HAP-1 (cell line): ENCODE results near the gene YIF1A.

Experiments
- DNase-seq, 2 experiments: peaks; one replicate each; pipeline ENCODE4 v3.0.0-alpha.2; 2016 to 2020; ENCODE audit warnings: low spot score in 2 of 2
- H3K27me3 ChIP-seq: fragments of 250-450 bp; sonication (Bioruptor Pico); 2 replicates; pipeline ENCODE4 v1.5.1; 2020; ENCODE audit warnings: low read depth, mild to moderate bottlenecking, moderate library complexity
- H3K36me3 ChIP-seq: fragments of 250-450 bp; sonication (Bioruptor Pico); replicated peaks from 2 replicates; pipeline ENCODE4 v1.5.1; 2020; ENCODE audit warnings: mild to moderate bottlenecking
- H3K4me1 ChIP-seq: fragments of 250-450 bp; sonication (Bioruptor Pico); 2 replicates; pipeline ENCODE4 v1.5.1; 2020; ENCODE audit warnings: mild to moderate bottlenecking
- H3K4me3 ChIP-seq: fragments of 250-450 bp; sonication (Bioruptor Pico); 2 replicates; pipeline ENCODE4 v1.5.1; 2020; ENCODE audit warnings: mild to moderate bottlenecking, moderate library complexity
- H3K9me3 ChIP-seq: fragments of 250-450 bp; sonication (Bioruptor Pico); 2 replicates; pipeline ENCODE4 v1.5.1; 2020; ENCODE audit warnings: mild to moderate bottlenecking, moderate library complexity
- in situ Hi-C: fragments of 300-500 bp; cut with MboI; formaldehyde crosslinking; loops from 3 replicates; pipeline ENCODE4 v1.14.3; 2020; ENCODE audit warnings: low sequenced_read_pairs, inconsistent platforms, mixed read lengths

The YIF1A gene

GRCh38 chr11:66288671-66289547 is at the start of gene YIF1A:
TSS of gene YIF1A (minus strand) at chr11:66289143. CDS start at chr11:66288985, 158 bp downstream.
- no peaks in the 10 kb centered on the region for H3K9me3 ChIP-seq
- H3K4me3 ChIP-seq = peak within 1 kb of the TSS; percentile 71
- peaks cover 11% of the 10 kb centered on the region for H3K36me3 ChIP-seq
- H3K4me1 ChIP-seq = peaks cover 9% of the 10 kb centered on the region
- in situ Hi-C loops = no loop called here
- H3K27me3 ChIP-seq = peaks cover 29% of the 10 kb centered on the region
- peak; percentile 99 for DNase-seq

- in situ Hi-C loops = no loop called here
- Histone ChIP-seq H3K27me3 (no peaks in the 10 kb centered on the region), H3K36me3 (peaks cover 14% of the 10 kb centered on the region), H3K4me1 (no peaks in the 10 kb centered on the region), H3K4me3 (no peak overlapping the region), H3K9me3 (no peaks in the 10 kb centered on the region)
- DNase-seq = no peak
Observed at GRCh38 chr11:66337103-66337899, 48.4 kb upstream of the YIF1A start.

- peaks cover 10% of the 10 kb centered on the region for H3K36me3 ChIP-seq
- peak; percentile 7 to 37 for DNase-seq
- no peak within 1 kb of the TSS for H3K4me3 ChIP-seq
- no peaks in the 10 kb centered on the region for H3K27me3 ChIP-seq
- H3K9me3 ChIP-seq = no peaks in the 10 kb centered on the region
- H3K4me1 ChIP-seq = no peaks in the 10 kb centered on the region
- in situ Hi-C loops = no loop called here
Observed at GRCh38 chr11:66336234-66337102, 47.5 kb upstream of the YIF1A start, which contains the start of gene RIN1. TSS of gene RIN1 (minus strand) at chr11:66336434. CDS start at chr11:66336402, 32 bp downstream.

- DNase-seq = no peak
- Histone ChIP-seq H3K4me3 (no peak overlapping the region), H3K9me3 (no peaks in the 10 kb centered on the region), H3K27me3 (no peaks in the 10 kb centered on the region), H3K4me1 (no peaks in the 10 kb centered on the region), H3K36me3 (peaks cover 5% of the 10 kb centered on the region)
- in situ Hi-C loops = no loop called here
Observed at GRCh38 chr11:66335531-66336233, 46.7 kb upstream of the YIF1A start.

GRCh38 chr11:66334605-66335442 is 45.9 kb upstream of the YIF1A start:
- DNase-seq = no peak
- H3K4me3 ChIP-seq = no peak overlapping the region
- in situ Hi-C loops = no loop called here
- no peaks in the 10 kb centered on the region for H3K27me3 ChIP-seq
- no peaks in the 10 kb centered on the region for H3K9me3 ChIP-seq
- no peaks in the 10 kb centered on the region; the same call in none of the 2 replicates for H3K36me3 ChIP-seq
- no peaks in the 10 kb centered on the region for H3K4me1 ChIP-seq

GRCh38 chr11:66333896-66334604 is 45.1 kb upstream of the YIF1A start:
- no peaks in the 10 kb centered on the region for H3K9me3 ChIP-seq
- no peaks in the 10 kb centered on the region; the same call in none of the 2 replicates for H3K36me3 ChIP-seq
- no peak overlapping the region for H3K4me3 ChIP-seq
- in situ Hi-C loops = no loop called here
- DNase-seq = no peak
- no peaks in the 10 kb centered on the region for H3K4me1 ChIP-seq
- no peaks in the 10 kb centered on the region for H3K27me3 ChIP-seq

GRCh38 chr11:66333220-66333877 is 44.4 kb upstream of the YIF1A start:
- DNase-seq = no peak
- no peaks in the 10 kb centered on the region for H3K9me3 ChIP-seq
- H3K27me3 ChIP-seq = no peaks in the 10 kb centered on the region
- no peaks in the 10 kb centered on the region; the same call in 1 of the 2 replicates for H3K36me3 ChIP-seq
- H3K4me1 ChIP-seq = no peaks in the 10 kb centered on the region
- H3K4me3 ChIP-seq = no peak overlapping the region
- in situ Hi-C loops = no loop called here

- in situ Hi-C loops = no loop called here
- H3K4me1 ChIP-seq = no peaks in the 10 kb centered on the region
- no peaks in the 10 kb centered on the region for H3K27me3 ChIP-seq
- no peak for DNase-seq
- H3K4me3 ChIP-seq = no peak overlapping the region
- H3K9me3 ChIP-seq = no peaks in the 10 kb centered on the region
- H3K36me3 ChIP-seq = no peaks in the 10 kb centered on the region; the same call in 1 of the 2 replicates
Observed at GRCh38 chr11:66332371-66333219, 43.7 kb upstream of the YIF1A start.

- Histone ChIP-seq H3K27me3 (no peaks in the 10 kb centered on the region), H3K4me3 (no peak overlapping the region), H3K4me1 (no peaks in the 10 kb centered on the region), H3K9me3 (no peaks in the 10 kb centered on the region), H3K36me3 (no peaks in the 10 kb centered on the region)
- in situ Hi-C loops = no loop called here
- no peak for DNase-seq
Observed at GRCh38 chr11:66331542-66332370, 42.8 kb upstream of the YIF1A start.

GRCh38 chr11:66330931-66331330 is 42.0 kb upstream of the YIF1A start:
- no peaks in the 10 kb centered on the region for H3K4me1 ChIP-seq
- no peaks in the 10 kb centered on the region for H3K36me3 ChIP-seq
- in situ Hi-C loops = no loop called here
- no peaks in the 10 kb centered on the region for H3K9me3 ChIP-seq
- H3K27me3 ChIP-seq = no peaks in the 10 kb centered on the region
- no peak overlapping the region for H3K4me3 ChIP-seq
- no peak for DNase-seq
